ENCODE data around the gene LRP3. TPM values are rescaled to one million over a fixed set of nuclear protein-coding genes. Genes with fewer than 3 reads are reported as not detected.

Gene LRP3
- total RNA-seq, 5 donors from 2014 or later (not counting 1 experiment from before 2014, with no cell fraction given), result 0.13 to 0.55 (median 0.19) TPM; not detected in 2

GRCh38 chr19:33257828-33258227 lies 63.7 kb downstream of the LRP3 start:
- H3K27me3 ChIP-seq (replicated peaks in 1 of 2; ENCODE audit: control insufficient read depth in 2 of 2, extremely low read depth in 1 of 2, insufficient read depth in 2 of 2, low read length in 1 of 2), result peaks cover 0 to 26% of the 10 kb centered on the region in 2 experiments
- no peak overlapping the region for H3K4me3 ChIP-seq (ENCODE audit: control insufficient read depth in 1 of 2, extremely low read depth in 1 of 2, low read length in 1 of 2)
- H3K9me3 ChIP-seq, result no peaks in the 10 kb centered on the region
- Mint-ChIP-seq H3K27ac (no peak overlapping the region), H3K4me1 (peaks cover 7 to 20% (median 18%) of the 10 kb centered on the region in 3 donors), H3K9me3 (peaks cover 0 to 8% (median 2%) of the 10 kb centered on the region in 3 donors), H3K27me3 (peaks cover 7 to 17% of the 10 kb centered on the region in 2 donors), H3K36me3 (no peaks in the 10 kb centered on the region), H3K4me3 (no peak overlapping the region)
- no peak for DNase-seq
- ATAC-seq (replicated peaks in 1 of 4), result no peak
- no peaks in the 10 kb centered on the region for H3K36me3 ChIP-seq (ENCODE audit: control insufficient read depth in 2 of 2, extremely low read depth in 1 of 2, insufficient read depth in 1 of 2, low read length in 1 of 2)
- H3K4me1 ChIP-seq (ENCODE audit: control insufficient read depth in 1 of 2, extremely low read depth in 1 of 2, insufficient read depth in 2 of 2, low read length in 2 of 2), result peaks cover 0 to 15% of the 10 kb centered on the region in 2 experiments
- no CpG with 5 or more reads among the region's 2 CpGs for WGBS (ENCODE audit: insufficient coverage)
- ChIA-PET POLR2A (no interaction called here), CTCF (no interaction called here)
- H3K27ac ChIP-seq (ENCODE audit: low read length), result no peak overlapping the region

Other genes starting within 250 kb of the LRP3 start
- gene CEP89, start 222.4 kb upstream of the LRP3 start, total RNA-seq, result 10 to 100 TPM in 3 of 5 donors, 1 to 10 TPM in 2; 8.1 to 19.9 (median 16.6) TPM
- gene FAAP24, start 222.1 kb upstream of the LRP3 start, total RNA-seq, result 1 to 10 TPM; 1.1 to 3.2 (median 1.7) TPM
- gene RHPN2, start 129.4 kb upstream of the LRP3 start, total RNA-seq, result under 1 TPM; 0.16 to 0.66 (median 0.33) TPM
- gene GPATCH1, start 113.1 kb upstream of the LRP3 start, total RNA-seq, result 10 to 100 TPM; 11.8 to 17.6 (median 14.3) TPM
- under 1 TPM in 2 of 5 donors, not detected in 3; 0.20 to 0.56 TPM for gene WDR88, start 62.2 kb upstream of the LRP3 start, total RNA-seq
- not detected for gene SLC7A10, start 31.5 kb downstream of the LRP3 start, total RNA-seq
- gene CEBPA, start 108.2 kb downstream of the LRP3 start, total RNA-seq, result 1 to 10 TPM; 1.1 to 2.1 (median 1.8) TPM
- gene CEBPG, start 179.4 kb downstream of the LRP3 start, total RNA-seq, result 10 to 100 TPM; 15.9 to 27.1 (median 25.1) TPM

Measured in T-cell (primary cell).